Cardiac fibroblast (primary cell): ENCODE results near the gene SELENOH.

Experiments used
- DNase-seq, 2 donors: peaks; one replicate each; pipeline versions ENCODE4 v3.0.0 to v3.0.0-alpha.2; 2010; ENCODE audit warnings: low read depth in 2 of 2
- H3K4me3 ChIP-seq, 2 donors: replicated peaks in 1 of 2; 1 replicate in 1 of 2; 2 replicates in 1 of 2; pipeline ENCODE4 v1.5.1; 2011; ENCODE audit warnings: low read depth in 2 of 2, low read length in 2 of 2, mild to moderate bottlenecking in 2 of 2, moderate library complexity in 1 of 2
- CTCF ChIP-seq: IDR thresholded peaks from one replicate; pipeline ENCODE4 v1.5.1; 2011; ENCODE audit warnings: low read depth, mild to moderate bottlenecking, low read length, inconsistent platforms

The SELENOH gene

GRCh38 chr11:57762235-57762861, 21.1 kb downstream of the SELENOH start:
- TF ChIP-seq CTCF = no peak
- DNase-seq = peak in 1 of 2 donors; percentile 28
- peak overlapping the region; percentile 65 to 75 for H3K4me3 ChIP-seq

GRCh38 chr11:57763568-57763967, 22.3 kb downstream of the SELENOH start:
- peak overlapping the region; percentile 65 to 75 for H3K4me3 ChIP-seq
- peak; percentile 54 to 61 for DNase-seq
- peak; percentile 51 for TF ChIP-seq CTCF

GRCh38 chr11:57764021-57764420, 22.7 kb downstream of the SELENOH start:
- peak overlapping the region; percentile 65 to 75 for H3K4me3 ChIP-seq
- no peak for DNase-seq
- no peak for TF ChIP-seq CTCF

GRCh38 chr11:57764566-57764965, 23.3 kb downstream of the SELENOH start:
- peak overlapping the region; percentile 65 to 75 for H3K4me3 ChIP-seq
- DNase-seq = no peak
- TF ChIP-seq CTCF = no peak

GRCh38 chr11:57764972-57765371, 23.7 kb downstream of the SELENOH start:
- peak overlapping the region; percentile 65 to 75 for H3K4me3 ChIP-seq
- no peak for DNase-seq
- TF ChIP-seq CTCF = no peak

GRCh38 chr11:57770793-57771192, 29.5 kb downstream of the SELENOH start:
- no peak for DNase-seq
- TF ChIP-seq CTCF = no peak
- H3K4me3 ChIP-seq = no peak overlapping the region

- no peak overlapping the region for H3K4me3 ChIP-seq
- no peak for TF ChIP-seq CTCF
- no peak for DNase-seq
Measured at GRCh38 chr11:57771365-57771764, 30.1 kb downstream of the SELENOH start.
